ENCODE results near the gene GIGYF2.

The GIGYF2 gene

GRCh38 chr2:232816657-232817056 is 119.5 kb downstream of the GIGYF2 start:
- no peak for TF ChIP-seq CTCF (IDR thresholded peaks at IDR 0.05; ENCODE audit: low read length, missing control alignments)
- no peak overlapping the region for H3K4me3 ChIP-seq (replicated peaks; ENCODE audit: low read depth, low read length)
- DNase-seq (ENCODE audit: low read depth) = no peak

- TF ChIP-seq CTCF (IDR thresholded peaks at IDR 0.05; ENCODE audit: low read length, missing control alignments) = no peak
- no peak for DNase-seq (ENCODE audit: low read depth)
- no peak overlapping the region for H3K4me3 ChIP-seq (replicated peaks; ENCODE audit: low read depth, low read length)
These were observed 120.6 kb downstream of the GIGYF2 start for GRCh38 chr2:232817756-232818155.

GRCh38 chr2:232829988-232830387 is 132.9 kb downstream of the GIGYF2 start:
- H3K4me3 ChIP-seq (replicated peaks; ENCODE audit: low read depth, low read length) = no peak overlapping the region
- TF ChIP-seq CTCF (IDR thresholded peaks at IDR 0.05; ENCODE audit: low read length, missing control alignments) = no peak
- no peak for DNase-seq (ENCODE audit: low read depth)

GRCh38 chr2:232831496-232831895 is 134.4 kb downstream of the GIGYF2 start:
- TF ChIP-seq CTCF (IDR thresholded peaks at IDR 0.05; ENCODE audit: low read length, missing control alignments) = no peak
- H3K4me3 ChIP-seq (replicated peaks; ENCODE audit: low read depth, low read length) = no peak overlapping the region
- no peak for DNase-seq (ENCODE audit: low read depth)

- no peak overlapping the region for H3K4me3 ChIP-seq (replicated peaks; ENCODE audit: low read depth, low read length)
- no peak for TF ChIP-seq CTCF (IDR thresholded peaks at IDR 0.05; ENCODE audit: low read length, missing control alignments)
- no peak for DNase-seq (ENCODE audit: low read depth)
These were observed 136.7 kb downstream of the GIGYF2 start for GRCh38 chr2:232833830-232834229.

- no peak for TF ChIP-seq CTCF (IDR thresholded peaks at IDR 0.05; ENCODE audit: low read length, missing control alignments)
- DNase-seq (ENCODE audit: low read depth) = no peak
- no peak overlapping the region for H3K4me3 ChIP-seq (replicated peaks; ENCODE audit: low read depth, low read length)
These were observed 138.6 kb downstream of the GIGYF2 start for GRCh38 chr2:232835687-232836208.

GRCh38 chr2:232836934-232837333 is 139.8 kb downstream of the GIGYF2 start:
- DNase-seq (ENCODE audit: low read depth) = no peak
- no peak overlapping the region for H3K4me3 ChIP-seq (replicated peaks; ENCODE audit: low read depth, low read length)
- no peak for TF ChIP-seq CTCF (IDR thresholded peaks at IDR 0.05; ENCODE audit: low read length, missing control alignments)

Measured in fibroblast of pulmonary artery (primary cell).